Measurements from ENCODE around the gene PKDREJ.

Gene PKDREJ

DNA sequence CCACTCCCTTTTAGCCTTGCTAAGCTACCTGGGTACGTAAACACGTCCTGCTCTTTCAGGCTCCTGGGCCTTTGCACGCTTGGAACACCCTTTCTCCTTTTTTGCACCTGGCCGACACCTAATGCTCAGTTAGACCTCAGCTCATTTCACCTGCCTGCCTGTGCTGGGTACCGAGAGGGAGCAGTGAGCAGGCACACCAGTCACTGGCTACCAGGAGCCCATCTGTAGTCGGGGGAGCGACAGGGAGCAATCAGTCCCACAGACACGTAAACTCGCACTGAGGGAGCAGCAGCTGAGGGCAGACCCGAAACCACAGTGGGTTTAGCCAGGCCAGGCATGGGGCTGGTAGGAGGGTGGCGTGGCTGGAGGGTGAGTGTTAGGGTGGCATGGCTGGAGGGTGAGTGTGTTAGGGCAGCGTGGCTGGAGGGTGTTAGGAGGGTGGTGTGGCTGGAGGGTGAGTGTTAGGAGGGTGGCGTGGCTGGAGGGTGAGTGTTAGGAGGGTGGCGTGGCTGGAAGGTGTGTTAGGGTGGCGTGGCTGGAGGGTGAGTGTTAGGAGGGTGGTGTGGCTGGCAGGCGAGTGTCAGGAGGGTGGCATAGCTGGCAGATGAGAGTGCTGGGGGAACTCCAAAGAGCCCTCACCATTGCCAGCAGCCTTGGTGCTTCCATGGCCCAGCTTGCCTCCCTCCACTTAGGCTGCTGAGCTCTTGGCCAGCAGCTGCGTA is 27.1 kb upstream of the PKDREJ start:
- peak; percentile 17 to 59 for DNase-seq

DNA sequence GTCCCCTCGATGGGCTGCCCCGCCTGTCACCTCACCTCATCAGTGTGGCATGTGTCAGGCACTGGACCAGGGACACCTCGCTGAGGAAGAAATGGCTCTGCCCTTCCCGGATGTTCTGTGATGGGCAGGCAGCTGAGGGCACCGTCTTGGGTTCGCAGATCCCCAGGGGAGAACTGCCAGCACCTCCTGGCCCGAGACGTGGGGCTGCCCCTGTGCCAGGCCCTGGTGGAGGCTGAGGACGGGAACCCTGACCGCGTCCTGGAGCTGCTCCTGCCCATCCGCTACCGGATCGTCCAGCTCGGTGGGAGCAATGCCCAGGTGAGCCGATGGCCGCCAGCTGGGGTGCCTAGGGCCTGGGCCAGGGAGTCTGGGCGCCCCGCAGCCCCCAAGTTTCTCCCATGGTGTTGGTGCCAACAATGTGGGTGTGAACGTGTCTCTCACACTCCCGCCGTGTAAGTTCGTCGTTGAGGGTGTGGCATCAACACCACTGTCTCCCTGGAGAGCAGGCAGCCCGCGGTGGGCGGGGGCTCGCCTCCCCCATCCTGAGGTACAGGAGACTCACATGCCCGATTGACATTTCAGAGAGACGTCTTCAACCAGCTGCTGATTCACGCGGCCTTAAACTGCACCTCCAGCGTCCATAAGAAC is 26.2 kb upstream of the PKDREJ start:
- DNase-seq: peak in 1 of 2 experiments; percentile 49

DNA sequence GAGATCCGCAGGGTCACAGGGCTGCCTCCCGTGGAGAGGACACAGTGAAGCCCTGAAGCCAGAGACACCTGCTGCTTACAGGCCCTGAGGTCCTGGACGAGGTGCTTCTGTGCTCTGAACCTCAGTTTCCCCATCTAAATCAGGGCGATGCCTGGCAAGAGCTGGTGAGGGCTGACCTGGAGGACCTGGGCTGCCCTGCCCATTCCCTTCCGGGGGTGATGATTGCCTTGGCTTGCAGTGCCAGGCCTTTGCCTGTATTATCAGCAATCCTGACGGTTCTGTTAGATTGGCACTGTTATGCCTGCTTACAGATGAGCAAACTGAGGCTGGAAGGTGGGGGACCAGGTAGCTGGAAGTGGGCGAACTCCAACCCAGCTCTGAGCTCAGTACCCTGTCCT is 25.7 kb upstream of the PKDREJ start:
- DNase-seq: no peak

DNA sequence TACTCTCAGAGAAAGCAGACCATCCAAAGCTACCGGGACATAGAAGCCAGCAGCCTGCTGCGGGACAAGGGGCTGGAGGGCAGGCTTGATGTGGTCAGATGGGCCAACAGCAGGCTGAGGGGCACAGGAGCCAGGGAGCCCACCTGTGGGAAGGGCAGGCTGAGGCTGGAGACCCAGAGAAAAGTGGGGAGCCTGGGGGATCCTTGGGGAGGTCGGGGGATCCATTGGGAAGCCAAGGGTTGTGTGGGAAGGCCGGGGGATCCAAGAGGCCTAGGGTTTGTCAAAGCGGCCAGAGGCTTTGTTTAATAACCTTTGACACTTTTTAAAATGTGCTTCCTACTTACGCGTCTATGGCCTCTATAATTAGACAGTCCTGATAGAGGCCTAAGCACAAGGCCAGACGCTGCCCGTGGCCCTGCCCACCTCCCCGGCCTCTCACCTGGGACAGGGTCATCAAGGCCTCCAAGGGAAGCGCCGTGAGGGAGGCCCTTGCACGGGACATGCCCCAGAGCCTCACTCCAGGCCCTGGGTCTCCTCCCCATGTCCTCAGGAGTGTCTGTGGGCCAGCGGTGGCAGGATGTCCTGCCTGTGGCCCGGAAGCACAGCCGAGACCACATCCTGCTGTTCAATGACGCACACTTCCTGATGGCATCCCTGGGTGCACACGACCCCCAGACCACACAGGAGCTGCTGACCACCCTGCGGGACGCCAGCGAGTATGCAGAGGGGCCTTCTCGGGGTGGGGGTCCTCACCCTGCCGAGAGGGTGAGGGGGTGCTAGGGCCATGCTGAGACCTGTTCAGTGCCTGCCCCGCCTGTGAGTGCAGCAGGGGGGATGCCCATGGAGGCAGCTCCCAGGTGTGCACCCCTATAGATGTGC is 25.0 kb upstream of the PKDREJ start:
- no peak for DNase-seq

DNA sequence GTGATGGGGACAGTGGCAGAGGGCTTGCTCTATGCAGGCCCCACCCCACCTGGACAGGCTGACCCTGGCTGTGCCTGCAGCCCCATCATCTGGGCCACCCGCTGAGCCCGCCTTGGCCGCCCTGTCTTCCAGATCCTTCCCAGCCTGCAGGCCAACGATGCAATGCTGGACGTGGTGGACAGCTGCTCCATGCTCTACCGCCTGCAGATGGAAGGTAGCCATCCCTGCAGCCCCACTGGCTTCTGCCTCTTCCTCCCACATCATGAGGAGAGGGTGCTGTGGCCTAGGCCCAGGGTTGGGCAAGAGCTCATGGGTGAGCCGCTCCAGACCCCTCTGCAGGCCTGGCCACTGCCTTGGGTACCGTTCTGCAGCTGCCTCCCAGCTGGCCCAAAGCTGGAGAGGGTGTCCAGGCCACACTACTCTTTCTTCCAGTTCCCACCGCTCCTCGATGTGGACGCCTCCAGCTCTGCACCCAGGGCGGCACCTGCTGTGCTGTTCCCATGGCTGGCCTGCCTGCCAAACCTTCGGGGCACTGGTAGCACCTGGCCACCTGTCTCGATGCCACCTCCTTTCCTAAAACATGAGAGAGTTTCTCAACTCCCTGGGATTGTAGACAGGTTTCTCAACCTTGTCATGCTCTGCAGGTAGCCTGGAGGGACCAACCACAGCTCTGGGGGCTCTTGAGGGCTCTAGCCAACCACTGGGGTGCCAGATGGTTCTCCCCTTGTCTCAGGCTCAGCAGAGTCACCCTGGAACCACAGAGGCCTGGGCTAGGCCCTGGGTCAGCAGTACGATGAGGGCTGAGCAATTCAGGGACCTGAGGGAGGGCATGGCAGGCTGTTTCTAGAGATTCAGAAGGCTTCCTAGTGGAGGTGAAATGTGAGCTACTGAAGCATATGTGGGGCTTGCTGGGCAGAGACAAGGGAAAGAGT is 24.1 kb upstream of the PKDREJ start:
- no peak for DNase-seq

DNA sequence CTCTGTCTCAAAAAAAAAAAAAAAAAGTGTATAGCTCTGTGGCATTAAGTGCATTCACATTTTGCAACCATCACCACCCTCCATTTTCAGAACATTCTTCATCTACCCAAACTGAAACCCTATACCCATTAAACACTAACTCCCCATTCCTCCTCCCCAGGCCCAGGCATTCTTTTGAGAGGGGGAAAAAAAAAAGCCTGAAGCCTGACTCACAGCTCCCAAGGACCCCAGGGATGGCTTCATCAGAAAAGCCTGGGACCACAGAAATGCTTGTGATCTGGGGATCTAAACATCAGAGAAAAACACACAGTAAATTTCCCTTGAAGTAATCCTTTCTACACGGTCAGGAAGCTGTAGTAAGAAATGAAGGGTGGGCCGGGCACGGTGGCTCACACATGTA is 22.9 kb upstream of the PKDREJ start:
- DNase-seq: no peak

DNA sequence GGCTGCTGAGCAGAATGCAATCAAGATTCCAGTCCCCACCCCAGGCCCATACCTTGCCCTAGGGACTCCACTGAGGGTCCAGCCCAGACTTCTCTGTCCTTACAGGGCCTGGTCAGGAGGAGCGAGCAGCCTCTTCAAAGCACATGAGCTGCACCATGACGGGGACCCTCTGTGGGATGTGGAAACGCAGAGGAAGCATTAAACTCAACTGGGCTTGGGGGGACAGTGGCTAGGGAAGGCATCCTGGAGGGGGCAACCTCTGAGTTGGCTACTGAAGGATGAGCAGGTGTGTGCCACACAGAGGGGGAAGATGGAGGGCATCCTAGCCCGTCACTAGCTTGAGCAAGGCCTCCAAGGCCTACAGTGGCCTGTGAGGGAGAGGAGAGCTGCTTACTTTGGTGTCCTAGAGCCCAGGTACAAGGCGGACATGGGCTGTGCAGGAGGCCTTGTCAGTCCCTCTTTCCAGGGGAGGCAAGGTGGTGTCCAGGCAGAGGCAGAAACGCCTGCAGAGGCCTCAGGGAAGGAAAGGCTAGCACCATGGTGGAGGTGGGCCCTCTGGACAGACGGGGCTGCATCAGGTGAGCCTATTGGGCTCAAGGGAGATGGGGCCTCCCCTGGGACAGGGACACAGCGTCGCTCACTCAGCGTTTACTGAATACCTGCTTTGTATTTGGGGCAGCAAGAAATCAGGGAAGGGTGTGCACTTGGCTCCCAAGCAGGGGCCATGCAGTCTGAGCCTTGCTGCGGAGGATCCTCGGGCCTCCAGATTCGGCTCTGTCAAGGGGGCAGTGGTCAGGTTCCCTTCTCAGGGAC is 18.9 kb upstream of the PKDREJ start:
- no peak for DNase-seq

DNA sequence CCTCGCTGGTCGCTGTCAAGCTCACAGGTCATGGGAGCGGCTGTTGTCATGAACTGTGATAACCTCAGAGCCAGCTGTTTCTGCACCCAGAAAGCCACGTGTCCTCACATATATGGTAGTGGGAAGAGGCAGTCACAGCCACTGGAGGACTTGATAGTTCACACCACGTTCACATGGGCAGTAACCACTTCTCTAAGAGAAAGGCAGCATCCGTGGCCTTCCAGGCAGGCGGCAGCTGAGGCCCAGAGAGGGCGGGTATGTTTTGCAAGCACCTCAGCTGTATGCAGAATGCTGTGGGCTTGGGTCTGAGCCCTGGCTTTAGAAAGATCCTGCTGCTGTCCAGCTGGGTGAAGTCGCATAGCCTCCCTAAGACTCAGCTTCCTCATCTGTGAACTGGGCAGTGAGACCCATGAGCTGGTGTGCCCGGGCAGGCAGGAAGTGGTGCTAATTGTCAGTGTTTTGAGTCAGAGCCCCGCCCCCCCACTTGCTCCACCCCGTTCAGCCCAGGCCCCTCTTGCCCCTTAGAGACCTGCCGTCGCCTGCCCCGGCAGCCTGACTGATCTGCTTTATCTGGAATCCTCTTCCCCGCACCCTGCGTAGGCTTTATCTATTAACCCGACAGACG is 18.0 kb upstream of the PKDREJ start:
- DNase-seq: no peak

DNA sequence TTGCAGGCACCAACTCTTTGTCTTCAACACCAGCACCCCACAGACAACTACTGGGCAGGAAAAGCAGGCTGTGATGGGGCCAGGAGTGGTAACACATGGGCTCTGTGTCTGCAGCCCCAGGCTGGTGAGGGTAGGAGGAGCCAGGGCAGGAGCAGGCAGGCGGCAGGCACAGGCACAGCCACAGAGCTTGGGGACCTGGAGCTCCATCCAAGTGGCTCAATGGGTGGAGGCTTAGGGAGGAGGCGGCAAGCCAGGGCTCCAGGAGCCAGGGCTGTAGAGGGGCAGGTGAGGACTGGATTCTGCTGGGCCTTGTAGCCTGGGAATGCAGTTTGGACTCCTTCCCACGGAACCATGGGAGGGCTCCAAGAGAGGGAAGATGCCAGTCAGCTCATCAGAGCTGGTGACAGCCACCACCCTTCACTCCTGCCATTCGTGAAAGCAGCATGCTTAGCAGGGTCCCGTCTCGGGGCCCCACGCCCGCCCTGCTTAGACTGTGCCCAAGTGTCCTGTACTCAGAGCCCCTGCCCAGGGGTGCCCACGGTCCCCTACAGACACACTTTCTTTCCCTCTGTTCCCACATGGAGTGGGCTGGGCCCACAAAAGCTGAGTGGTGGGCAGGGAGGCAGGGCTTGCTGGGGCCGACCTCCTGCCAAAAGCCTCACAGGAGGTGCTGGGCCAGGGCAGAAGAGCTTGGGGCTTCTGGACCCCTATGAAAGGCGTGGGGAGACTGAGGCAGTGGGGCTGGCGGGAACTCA is 17.1 kb upstream of the PKDREJ start:
- no peak for DNase-seq

DNA sequence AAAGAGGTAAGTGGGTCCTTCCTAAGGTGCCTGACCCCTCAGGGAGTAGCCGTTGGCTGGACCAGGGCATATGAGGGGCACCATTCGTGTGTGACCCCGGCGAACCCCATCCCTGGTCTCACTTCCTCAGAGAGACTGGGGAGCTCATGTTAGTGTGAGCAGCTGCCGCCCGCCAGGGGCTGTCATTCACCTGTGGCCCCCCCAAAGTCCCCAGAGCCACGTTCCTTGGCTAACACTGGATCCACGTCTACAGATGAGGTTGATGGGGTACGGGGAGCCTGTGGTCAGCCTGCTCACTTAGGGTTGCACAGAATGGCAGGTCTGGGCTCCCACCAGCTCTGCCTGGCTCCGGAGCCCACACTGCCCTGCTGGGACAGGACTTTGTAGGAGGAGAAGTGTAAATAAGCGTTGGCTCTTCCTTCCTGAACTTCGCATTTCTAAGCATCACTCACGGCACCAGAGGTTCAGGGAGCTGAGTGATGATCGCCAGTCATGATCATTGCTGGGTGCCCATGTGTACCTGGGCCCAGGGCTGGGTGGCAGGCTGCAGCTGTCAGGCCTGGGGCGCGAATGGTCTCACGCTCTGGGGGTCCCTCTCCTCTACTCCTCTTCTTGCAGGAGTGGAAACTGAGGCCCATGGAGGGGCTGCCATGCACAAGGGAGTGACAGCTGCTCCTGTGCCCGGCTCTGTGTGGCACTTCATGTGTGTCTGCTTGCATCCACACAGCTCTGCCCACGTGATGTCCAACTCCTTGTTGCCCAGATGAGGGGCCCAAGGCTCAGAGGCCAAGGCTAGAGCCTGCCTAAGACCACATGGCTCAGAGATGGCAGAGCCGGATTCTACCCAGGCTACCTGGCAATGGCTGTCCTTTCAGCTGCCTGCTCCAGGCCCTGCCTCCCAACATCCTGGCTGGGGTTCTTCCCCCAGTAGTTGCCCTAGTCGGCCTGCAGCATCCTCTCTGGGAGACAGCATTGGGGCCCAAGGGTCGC is 15.8 kb upstream of the PKDREJ start:
- DNase-seq: no peak

DNA sequence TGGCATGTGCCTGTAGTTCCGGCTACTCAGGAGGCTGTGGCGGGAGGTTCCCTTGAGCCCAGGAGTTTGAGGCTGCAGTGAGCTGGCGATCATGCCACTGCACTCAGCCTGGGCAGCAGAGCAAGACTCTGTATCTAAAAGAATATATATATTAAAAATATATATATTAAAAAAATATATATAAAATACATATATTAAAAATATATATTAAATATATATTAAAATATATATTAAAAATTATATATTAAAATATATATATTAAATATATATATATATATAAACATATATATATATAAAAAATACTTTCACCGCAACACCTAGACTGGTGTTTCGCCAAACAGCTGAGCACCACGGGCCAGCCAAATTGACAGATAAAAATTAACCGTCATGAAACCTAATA is 13.4 kb upstream of the PKDREJ start:
- DNase-seq: no peak

DNA sequence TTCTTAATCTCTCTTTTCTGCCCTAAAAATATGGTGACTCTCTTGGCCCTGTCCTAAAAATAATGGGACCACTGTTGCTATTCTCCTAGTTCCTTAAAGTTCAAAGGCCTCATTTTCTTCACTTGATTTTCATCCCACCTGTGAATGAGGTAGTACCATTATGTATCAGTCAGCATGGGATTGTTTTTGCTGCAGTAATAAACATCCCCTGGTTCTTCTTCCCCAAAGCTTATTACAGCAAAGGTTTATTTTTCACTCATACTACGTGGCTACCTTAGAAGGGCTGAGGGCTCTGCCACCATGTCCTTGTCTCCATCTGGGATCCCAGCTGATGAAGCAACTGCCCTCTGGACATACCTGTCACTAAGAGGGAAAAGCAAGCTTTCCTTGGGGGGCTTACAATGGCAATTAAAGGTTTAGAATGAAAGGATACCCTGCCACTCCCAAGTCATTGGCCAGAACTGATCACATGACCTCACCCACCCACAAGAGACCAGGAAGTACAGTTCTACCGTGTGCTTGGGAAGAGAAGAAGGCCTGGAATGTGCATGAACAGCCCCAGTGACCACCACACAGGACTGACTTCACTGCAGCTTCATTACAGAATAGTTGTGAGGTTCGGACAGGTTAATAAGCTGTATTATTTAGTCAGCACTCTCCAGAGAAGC is 12.4 kb upstream of the PKDREJ start:
- no peak for DNase-seq

DNA sequence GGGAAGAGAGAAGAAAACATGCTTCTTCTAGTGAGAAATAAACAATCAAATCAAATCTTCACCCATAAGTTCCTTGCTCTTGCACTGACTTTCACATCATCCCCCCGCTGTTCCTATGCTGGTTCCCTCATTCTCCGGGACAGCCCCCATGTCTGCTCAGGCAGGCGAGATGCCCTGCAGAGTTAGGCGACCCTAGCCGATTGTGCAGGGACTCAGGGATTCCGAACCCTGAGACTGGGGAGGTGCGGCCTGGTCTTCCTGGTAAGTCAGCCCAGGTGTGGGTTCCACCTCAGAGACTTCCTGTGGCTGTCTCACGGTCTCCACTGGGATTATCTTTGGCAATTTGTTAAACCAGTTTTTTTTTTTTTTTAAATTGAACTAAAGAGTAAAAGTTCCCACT is 11.2 kb upstream of the PKDREJ start:
- no peak for DNase-seq

DNA sequence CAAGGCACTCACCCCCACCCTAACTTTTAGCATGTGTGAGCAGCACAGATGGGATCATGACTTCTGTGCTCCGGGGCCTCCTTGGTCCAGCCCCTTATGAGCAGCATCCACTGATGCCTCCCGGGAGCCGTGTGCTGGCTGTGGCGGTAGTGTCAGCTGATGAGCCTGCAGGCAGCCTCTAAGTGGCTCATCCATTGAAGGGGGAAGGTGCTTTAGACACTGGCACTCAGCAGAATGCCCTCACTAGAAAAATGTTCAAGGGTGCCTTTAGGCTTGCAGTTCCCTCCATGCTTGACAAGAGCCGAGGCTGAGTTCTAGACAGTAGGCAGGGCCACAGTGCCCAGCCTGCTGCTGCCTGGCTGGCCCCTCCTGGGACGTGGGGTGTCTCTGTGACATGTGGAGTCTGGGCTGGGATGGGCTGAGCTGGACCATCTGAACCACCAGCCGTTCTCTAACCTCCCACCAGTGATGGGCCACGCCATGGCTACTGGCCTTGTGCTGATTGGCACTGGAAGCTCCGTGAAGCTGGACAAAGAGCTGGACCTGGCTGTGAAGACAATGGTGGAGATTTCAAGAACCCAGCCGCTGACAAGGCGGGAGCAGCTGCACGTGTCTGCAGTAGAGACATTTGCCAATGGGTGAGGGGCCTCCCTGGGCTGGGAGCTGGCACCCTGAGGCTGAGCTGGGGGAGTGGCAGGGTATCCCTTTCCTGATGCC is 10.4 kb upstream of the PKDREJ start:
- no peak for DNase-seq

DNA sequence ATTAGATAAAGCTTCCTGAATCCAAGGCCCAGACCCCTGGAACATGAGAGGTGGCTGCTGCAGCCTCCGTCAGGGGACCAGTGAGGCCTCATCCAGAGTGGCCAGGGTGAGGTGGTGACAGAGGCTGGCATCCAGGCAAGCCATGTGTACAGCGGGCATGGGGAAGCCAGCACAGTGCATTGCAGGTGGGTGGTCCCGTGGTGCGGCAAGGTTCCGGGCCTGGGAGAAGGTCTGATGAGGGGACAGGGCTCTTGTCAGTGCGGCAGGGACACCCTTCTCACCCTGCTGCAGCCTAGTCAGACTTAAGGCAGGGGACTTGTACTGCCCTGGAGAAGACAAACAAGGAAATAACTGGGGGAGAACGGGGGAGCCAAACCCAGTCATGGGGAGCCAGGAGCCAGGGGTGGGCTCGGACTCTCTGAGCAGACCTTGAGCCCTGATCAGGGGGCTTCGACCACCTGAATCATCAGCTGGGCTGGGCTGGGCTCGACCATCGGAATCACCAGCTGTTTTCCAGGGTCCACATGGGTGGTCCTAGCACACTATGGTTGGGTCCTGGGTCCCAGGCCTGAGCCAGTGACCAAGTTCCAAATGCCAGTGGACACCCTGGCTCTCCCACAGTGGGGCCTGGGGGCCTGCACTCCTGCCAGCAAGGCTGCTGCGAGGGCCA is 9.8 kb upstream of the PKDREJ start:
- DNase-seq: no peak

DNA sequence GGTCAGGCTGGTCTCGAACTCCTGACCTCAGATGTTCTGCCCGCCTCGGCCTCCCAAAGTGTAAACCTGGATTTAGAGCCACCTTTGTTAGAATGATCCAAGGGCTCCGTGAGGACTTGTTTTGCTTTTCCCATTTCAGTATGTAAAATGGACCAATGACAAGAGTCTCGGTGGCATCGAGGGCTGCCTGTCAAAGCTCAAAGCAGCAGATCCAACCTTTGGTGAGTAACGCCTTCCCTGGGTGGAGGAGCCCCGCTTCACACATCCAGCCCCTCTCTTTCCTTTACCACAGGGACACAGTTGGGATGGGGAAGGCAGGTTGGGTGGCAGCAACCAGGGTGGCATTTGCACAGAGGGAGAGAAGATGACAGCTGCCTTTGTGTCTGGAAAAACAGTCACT is 9.1 kb upstream of the PKDREJ start:
- no peak for DNase-seq

DNA sequence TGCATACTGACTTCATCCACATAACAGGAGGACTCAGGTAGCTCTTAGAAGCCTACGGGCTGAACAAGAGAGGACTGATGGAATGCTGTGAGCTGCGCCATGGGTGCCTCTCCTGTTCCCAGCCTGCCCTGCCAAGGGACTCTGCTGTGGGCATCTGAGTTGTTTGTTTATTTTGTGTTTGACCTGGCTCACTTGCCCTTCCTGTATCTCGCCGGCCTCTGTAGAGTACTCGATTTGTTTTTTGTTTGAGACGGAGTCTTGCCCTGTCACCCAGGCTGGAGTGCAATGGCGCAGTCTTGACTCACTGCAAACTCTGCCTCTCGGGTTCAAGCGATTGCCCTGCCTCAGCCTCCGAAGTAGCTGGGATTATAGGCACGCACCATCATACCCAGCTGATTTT is 6.4 kb upstream of the PKDREJ start:
- no peak for DNase-seq

Data from NCI-H526 (cell line).